Suppressor macrophage (primary cell): ENCODE data around the gene GRB10.
A peak's percentile ranks its signal among the peaks of the same experiment; 100 is the strongest.
"Not testable (repeated sequence)": the region's sequence is repeated elsewhere in the genome, so short reads cannot be mapped to it uniquely, and the experiment has no call there.

ENCODE experiments used
- DNase-seq, 4 experiments: peaks; one replicate each; pipeline ENCODE4 v3.0.0-alpha.2; 2020 to 2022

GRB10 gene

DNA sequence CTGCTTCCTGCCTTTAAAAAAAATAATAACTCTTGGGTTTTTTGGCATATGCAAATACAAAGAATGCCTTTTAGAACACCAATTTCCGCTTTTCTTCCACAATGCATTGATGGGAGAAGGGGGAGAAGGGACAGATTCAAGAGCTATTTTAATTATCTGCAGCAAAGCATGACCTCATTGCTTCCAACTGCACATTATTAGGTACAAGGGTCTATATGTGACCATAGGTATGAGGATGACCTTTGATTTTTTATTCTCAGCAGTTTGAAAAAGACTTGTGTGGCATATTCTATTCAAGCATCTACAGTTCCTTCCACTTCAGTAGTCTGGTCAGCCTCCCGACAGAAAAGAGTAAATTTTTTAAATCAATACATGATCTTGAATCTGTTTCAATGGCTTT is 39.7 kb downstream of the GRB10 start:
- no peak for DNase-seq

DNA sequence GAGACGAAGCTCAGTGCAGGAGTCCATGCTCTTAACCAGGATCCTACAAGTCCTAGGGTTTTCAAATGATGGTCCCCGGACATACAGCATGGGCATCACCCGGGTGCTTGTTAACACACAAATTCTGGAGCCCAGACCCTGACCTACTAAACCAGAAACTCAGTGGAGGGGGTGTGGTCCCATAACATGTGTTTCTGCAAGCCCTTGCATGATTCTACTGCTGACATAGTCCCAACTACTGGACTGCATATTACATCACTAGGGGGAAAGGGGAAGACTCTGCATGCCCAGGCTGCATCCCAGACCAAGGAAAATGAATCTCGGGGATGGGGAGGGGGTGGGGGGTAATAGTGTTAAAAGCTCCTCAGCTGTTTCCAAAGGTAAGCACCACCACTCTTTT is 40.3 kb downstream of the GRB10 start:
- peak in 1 of 4 experiments; percentile 5 for DNase-seq

DNA sequence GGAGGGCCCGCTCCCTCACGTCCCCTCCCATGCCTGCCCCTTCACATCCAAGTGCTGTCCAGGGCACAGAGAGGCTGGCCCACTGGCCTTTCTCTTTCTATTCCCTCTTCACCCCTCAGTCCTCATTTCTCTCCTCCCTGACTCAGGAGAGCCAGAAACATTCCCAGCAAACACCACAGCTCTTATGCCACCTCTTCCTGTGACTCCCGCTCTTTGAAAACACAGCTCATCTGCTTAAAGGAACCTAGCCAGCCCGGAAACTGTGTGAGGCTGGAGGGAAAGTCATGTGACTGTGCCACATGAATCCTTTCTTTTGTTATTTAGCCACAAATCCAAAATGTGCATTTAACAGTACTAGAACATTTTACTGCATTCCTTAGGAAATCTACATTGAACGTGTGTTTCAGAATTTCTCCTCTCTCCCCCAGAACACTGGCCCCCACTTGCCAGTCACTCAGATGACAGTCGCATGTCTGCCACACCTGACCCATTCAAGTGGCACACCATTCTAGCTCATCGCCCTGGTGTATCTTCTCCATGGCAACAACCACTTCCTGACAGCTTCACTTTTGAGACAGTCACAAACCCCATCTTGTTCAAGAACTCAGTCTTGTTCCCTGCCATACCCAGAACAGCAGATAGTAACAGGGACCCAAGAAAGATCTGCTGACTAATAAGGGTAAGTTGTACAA is 42.8 kb downstream of the GRB10 start:
- peak; percentile 6 to 42 (median 30) for DNase-seq

DNA sequence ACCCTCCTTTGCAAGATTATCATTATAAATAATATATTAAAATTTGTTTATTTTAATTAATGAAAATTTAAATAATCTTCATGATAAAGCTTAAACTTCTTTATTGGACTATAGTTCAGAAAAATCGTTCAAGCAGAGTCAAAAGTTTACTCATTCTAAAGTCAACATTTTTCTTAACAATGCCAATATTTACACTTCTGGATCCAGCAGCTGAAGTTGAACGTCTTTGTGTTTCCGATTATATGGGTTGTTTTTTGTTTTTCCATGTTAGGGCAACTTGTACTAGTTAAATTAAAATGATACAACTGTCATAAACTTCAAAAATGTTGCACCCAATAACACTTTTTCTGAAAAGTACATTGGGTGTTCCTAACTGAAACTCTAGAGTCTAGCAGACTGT is 43.8 kb downstream of the GRB10 start:
- DNase-seq, result no peak

DNA sequence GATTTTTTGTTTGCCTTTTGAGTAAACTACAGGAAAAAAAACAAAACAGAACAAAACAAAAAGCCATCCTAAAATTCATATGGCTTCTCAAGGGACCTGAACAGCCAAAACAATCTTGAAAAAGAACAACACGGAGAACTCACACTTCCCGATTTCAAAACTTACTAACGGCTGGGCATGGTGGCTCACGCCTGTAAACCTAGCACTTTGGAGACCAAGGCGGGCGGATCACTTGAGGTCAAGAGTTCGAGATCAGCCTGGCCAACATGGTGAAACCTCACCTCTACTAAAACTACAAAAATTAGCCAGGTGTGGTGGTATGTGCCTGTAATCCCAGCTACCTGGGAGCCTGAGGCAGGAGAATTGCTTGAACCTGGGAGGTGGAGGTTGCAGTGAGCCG is 46.9 kb downstream of the GRB10 start:
- DNase-seq, result not testable (repeated sequence)

DNA sequence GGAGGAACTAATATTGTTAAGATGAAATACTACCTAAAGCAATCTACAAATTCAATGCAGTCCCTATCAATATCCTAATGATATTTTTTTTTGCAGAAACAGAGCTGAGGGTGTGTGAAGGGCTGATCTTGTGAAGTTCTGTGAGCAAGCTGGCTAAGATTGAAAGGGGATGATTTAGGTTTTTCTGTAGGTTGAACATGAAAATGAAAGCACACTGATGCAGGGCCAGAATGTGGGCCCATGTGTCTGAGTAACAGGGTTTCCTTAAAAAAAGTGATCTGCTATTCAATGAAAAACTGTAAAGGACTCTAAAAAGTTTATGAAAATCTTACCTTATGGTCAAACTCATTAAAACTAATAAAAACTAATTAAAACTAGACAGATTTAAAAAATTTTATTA is 47.4 kb downstream of the GRB10 start:
- DNase-seq, result no peak

DNA sequence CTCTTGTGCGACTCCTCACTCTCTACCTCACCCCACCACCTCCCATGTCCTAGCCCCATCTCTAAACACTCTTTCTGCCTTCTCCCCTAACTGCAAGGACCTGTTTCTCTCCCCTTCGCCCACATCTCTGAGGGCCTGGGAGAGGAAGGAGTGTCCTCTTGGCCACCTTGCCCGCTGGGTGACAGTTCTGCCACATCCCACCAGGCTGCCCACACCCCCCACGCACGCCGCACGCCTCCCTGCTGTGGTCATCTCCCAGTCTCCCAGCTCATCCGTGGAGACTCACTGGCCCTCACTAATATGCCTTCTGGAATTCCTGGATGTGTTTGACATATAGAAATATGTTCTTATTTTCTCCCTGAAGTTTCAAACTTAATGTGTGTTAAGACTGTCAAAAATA is 48.5 kb downstream of the GRB10 start:
- DNase-seq, result no peak

DNA sequence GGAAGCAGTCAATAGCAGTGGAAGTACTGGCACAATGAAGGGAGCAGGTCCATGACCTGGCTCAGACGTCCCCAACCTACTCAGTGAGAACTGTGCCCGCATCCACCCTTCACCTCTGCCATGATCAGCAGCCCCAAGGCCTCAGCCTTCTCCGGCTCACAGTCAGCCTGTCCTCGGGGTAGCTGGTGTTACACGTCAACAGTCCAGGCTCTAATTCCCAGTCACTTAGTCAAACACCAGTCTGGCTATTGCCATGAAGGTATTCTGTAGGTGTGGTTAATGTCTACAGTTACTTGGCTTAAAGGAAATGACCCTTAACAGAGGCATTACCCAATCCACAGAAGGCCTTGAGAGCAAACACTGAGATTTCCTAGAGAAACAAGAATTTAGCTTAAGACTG is 49.1 kb downstream of the GRB10 start:
- no peak for DNase-seq

DNA sequence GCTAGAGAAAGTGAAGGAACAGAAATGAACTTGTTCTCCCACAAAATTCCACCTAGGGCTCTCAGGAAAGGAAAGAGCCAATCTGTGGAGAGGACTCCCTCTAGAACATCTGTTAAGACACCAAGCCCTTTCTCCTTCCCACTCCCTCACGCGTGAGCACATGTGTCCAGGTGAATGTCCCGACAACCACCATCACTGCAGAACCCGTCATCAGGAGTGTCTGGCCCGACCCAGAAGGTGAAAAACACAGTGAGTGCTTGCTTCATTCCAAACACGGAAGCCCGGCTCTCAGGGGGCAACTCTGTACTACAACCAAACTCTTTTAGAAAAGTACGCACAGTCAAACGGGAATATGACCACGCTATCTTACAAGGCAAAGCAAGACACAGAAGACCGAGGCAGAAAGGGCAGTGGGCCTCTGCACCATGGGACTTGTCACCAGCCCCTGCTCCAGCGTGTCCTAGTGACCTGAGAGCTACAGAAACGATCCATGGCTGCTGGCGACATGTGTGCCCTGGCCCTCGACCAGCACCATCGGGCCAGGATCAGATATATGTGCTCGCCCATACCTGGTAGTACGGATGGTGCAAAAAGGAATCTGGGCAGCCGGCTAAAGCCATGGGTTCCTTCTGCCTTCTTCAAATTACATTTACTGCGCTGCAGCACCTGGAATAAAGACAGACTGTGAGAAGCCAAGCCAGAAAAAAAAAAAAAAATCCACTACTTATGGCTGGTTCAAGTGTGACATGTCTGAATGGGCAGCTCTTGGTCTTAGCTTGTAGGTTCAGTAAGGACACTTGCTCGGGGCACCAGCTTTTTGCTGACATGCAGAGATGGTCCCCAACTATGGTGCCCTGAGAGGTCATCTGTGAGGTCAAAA is 50.8 kb downstream of the GRB10 start:
- no peak for DNase-seq

DNA sequence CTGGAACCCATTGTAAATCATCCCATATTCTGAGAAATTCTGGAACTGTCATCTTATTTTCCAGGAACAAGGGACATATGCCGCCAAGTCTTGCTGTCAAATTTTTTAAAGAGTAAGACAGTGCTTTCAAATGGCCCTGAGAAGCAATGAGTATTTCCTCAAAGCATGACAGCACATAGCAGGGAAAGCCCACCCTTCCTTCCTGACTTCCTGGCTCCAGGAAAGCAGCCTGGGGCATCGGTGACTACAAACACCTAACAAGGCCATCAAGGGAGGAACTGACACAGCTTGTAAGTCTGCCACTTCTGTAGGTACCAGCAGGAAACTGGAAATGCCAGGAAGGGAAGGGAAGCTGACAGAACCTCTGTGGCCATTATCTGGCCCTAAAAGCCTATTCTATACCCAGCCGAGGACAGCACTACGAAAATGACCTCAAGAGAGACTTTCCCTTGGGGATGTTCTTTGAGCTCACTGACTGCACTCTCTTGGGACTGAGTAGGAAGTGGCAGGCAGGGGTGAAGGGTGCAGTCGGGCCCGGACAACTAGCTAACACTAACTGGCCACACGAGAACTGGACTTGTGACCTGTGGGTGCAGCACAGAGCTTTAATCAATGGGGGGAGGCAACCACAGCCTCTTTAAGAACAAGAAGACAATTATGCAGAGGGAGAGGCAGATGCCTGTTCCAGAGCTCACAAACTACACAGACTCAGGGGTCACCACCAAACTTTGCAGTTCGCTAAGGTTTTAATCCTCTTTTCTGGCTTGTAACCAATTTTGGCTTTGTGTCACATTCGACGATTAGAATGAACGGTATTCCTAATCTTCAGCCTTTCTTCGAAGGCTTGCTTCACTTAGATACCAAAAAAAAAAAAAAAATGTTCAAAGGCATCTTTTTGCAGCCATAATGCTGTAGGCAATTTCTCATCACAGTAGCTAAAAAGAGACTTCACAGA is 52.0 kb downstream of the GRB10 start:
- DNase-seq, result no peak

DNA sequence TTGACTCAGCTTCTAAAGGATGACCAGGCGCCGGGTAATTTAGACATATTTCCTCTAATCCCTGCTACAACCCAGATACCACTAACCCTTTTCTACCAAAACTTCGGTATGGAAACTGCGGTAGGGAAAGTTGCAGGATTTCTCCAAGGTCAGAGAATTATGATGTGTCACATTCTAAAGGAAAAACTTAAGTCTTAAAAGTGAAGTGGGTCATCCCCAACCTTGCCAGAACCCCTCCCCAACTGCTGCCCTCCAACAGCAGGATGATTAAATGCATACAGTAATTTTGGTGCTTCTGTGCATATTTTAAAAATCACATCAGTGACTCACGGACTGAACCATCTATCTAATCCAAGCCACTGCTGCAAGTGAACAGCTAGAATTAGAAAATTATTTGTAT is 52.7 kb downstream of the GRB10 start:
- no peak for DNase-seq

DNA sequence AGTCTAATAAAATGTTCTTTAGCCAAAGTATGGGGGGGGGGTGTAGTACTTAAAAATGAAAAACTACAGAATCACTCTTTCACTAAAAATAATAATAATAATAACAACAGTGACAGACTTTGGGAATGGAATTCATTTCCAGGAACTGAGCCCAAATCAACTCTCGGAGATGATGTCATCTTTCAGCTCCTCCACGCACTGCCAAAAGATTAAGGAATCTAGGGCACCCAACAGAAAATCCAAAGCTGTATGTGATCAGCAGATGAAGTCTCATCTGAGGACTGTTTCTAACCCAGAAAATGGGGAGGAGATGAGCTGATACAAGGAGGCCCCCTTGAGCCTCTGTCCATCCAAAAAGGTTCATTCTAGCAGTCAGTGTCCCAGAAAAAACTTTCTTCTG is 54.5 kb downstream of the GRB10 start:
- DNase-seq, result no peak

DNA sequence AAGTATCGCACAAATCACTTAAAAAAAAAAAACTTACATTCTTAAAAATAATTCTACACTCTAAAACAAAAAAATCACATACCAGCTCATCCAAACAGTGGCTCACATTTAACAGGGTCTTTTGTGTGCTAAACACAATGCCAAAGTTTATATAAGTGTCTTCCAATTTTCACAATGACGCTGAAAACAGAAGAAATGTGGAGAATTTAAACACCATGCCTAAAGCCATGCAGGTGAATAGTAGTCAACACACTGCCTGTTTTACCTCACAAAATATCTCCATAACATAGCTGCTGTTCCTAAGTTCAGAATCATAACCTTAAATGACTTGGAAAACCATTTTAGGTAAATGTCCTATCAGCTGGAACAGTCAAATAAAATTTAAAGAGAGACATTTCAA is 55.0 kb downstream of the GRB10 start:
- no peak for DNase-seq

DNA sequence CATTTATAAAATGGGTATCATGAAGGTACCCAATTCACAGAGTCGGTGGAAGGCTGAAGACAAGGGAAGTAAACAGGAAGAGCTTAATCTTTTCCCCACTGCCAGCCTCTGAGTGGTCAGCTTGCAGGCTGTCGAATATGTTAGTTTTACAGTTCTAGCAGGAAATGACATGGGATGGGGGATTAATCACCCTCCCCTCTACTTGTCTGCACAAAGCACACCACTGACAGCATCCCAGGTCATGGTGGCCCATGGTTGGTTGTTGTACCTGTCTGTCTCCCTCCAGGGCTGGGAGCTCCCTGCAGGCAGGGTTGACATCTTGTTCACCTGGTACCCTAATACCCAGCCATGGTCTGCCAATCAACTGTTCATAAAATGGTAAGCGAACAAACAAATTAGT is 55.6 kb downstream of the GRB10 start:
- DNase-seq, result no peak

DNA sequence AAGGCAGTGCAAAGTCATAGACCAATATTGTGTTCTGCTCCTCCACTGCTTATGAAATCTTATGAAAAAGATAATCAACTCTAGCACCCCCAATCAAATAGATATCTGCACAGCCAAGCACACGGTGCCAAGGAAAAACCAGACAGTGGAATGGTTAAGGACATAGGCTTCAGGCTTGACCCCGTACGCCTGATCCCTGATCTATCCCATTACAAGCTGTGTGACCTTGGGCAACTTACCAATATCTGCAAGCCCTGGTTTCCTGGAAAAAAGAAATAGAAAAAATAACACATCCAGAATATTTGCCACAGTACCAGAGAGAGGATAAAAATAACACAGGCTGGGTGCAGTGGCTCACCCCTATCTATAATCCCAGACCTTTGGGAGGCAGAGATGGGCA is 56.9 kb downstream of the GRB10 start:
- DNase-seq, result no peak

DNA sequence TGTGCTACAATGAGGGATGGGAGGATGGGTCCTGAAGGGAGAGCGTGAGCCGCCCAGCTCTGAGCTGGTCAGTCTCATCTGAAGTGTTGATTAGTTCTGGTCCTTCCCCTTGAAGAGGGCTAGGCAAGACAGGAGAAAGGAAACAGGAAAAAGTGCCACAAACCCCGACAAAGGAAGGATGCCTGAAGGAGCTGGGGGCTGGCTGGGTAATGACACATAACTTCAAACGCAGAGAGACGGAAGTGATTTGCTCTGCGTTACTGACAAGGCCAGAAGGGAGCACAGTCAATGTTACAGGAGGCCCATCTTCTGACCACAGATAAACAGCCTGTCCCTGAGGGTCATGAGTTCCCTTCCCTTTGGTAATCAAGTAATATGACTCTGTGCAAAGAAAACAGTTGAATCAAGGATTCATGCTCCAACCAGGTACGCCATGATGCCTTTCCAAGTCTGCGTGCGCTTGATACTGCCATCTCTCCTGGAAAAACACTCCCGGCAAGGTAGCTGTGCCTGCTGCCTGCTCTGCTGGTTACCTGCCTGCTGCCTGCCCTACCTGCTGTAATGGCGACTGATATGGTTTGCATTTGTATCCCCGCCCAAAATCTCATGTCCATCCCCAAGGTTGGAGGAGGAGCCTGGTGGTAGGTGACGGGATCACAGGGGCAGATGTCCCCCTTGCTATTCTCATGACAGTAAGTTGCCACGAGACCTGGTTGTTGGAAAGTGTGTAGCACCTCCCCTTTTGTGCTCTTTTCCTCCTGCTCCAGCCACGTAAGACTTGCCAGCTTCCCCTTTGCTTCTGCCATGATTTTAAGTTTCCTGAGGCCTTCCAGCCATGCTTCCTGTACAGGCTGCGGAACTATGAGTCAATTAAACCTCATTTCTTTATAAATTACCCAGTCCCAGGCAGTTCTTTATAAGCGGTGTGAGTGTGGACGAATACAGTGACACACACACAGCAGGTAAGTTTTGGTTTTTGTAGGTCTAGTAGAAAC is 57.9 kb downstream of the GRB10 start:
- DNase-seq, result no peak

DNA sequence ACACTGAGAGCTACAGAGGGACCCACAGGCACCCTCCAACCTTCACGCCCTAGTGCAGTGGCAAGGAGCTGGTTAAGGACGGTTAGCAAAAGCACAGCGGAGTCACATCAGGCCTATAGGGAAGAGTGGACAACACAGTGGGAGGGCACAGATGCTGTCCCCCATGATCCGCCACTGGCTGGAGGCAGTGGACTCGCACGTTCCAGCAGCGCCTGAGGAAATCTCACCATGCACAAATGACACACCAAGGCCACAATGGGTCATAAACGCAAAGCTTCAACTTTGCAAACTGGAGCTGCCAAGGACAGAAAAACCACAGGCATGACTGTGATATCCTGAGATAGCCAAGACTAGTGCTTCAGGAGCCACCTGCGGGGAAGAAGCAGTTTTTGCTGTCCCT is 58.8 kb downstream of the GRB10 start:
- no peak for DNase-seq

DNA sequence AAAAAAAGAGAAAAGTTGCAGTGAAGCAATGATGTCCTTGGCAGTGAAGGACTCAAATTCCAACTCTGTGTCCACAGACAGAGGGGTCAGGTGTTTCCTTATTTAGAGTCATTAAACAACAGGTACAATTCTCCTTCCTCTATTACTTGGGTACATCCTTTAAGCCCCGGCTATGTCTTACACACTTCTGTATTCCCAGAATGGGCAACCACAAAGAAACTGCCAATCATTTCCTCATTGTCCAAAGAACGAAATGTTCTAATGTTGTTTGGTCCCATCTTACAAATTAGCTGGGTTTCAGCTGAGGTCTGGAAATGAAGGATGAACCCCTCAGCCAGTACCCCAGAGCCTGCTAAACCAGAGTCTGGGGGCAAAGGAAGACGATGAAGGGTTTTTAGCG is 59.5 kb downstream of the GRB10 start:
- DNase-seq, result no peak

DNA sequence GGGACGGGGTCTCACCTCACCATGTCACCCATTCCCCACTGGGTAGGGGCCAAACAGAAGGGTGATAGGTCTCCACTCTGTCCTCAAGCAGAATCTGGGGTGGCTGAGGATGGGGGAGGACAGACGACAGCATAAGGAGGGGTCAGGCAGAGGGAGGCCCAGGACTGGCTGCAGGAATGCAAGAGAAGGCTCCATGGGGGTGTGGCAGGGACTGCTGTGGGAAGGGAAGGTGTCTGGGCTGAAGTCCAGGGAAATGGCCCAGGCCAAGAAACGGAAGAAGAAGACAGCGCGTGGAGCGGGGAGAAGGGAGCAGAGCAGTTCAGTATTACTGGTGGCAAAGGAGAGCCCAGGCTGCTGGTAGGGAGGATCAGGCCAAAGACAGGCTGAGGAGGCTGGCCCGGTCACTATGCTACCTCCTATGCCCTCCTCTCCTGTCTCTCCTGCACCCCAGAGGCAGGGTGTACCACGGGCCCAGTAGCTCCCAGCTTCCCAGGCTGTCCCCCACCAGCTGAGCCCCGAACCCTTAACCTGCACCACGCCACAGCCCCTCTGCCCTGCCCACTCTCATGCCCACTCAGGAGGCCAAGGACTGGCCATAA is 60.9 kb downstream of the GRB10 start:
- DNase-seq, result no peak

DNA sequence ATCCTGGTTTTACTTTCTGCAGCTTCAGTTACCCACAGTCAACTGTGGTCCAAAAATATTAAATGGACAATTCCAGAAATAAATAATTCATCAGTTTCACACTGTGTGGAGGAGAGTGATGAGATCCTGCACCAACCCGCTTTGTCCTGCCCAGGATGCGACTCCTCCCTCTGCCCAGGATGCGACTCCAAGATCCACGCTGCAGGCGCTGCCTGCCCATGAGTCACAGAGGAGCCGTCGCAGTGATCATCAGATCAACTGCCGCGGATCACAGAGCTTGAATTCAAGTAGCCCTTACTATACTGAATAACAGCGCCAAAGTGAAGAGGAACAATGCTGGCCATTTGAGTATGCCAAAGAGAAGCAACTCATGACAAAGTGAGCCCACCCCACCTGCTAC is 61.5 kb downstream of the GRB10 start:
- DNase-seq, result no peak

DNA sequence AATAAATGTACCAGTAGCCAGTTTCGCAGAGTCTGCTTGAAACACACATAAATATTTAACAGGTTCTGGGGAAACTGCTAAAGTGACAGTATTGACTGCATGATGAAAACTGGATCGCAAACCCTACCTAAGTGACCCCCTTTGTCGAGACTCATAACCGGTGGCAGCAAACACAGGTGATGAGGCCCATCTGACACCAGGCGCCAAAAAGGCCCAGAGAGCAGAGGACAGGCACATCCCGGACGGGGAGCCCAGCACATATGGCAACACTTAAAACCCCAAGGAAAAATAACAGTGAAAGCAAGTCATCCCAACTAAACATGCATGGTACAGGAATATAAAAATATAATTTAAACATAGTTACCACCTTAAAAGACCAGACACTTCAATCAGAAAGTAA is 62.4 kb downstream of the GRB10 start:
- DNase-seq, result no peak
